Right lobe of liver (tissue), 6 donors: ENCODE measurements around the gene SMS. TPM values are rescaled to one million over a fixed set of nuclear protein-coding genes. Genes with fewer than 3 reads are reported as not detected.
A peak's percentile ranks its signal among the peaks of the same experiment; 100 is the strongest.

Experiments used
- ATAC-seq, 4 donors: fragments of 200-7000 bp; cut with Tn5 transposase; one replicate each; pipeline ENCODE4 v1.9.1; 2020; ENCODE audit warnings: mild to moderate bottlenecking in 4 of 4, moderate library complexity in 4 of 4
- DNase-seq, 3 donors: peaks; one replicate each; pipeline ENCODE4 v3.0.0-alpha.2; 2020
- H3K27ac ChIP-seq, 3 donors: fragments of 200-600 bp; one replicate each; pipeline ENCODE4 v1.8.0; 2022
- H3K27me3 ChIP-seq, 2 donors: fragments of 200-600 bp; one replicate each; pipeline ENCODE4 v1.8.0; 2022
- H3K36me3 ChIP-seq, 4 donors: fragments of 200-600 bp; sonication (generic) in 1 of 4; one replicate each; pipeline versions ENCODE4 v1.5.1 to v1.8.0; 2017 to 2022; ENCODE audit warnings: control low read depth in 1 of 4
- H3K4me1 ChIP-seq, 4 donors: fragments of 200-600 bp; sonication (generic) in 1 of 4; one replicate each; pipeline versions ENCODE4 v1.5.1 to v1.8.0; 2017 to 2022; ENCODE audit warnings: control low read depth in 1 of 4
- H3K4me3 ChIP-seq, 3 donors: fragments of 200-600 bp; one replicate each; pipeline ENCODE4 v1.8.0; 2022
- H3K9me3 ChIP-seq, 4 donors: fragments of 200-600 bp; sonication (generic) in 1 of 4; one replicate each; pipeline versions ENCODE4 v1.5.1 to v1.8.0; 2017 to 2022; ENCODE audit warnings: control low read depth in 1 of 4
- CTCF ChIP-seq, 4 donors: fragments of 200-600 bp in 3 of 4; fragments of 450-650 bp in 1 of 4; IDR thresholded peaks; one replicate each; pipeline versions ENCODE4 v1.5.1 to v1.8.0; 2016 to 2022; ENCODE audit warnings: antibody characterized with exemption in 4 of 4, mild to moderate bottlenecking in 2 of 4
- POLR2A ChIP-seq: fragments of 450-650 bp; IDR thresholded peaks from one replicate; pipeline ENCODE4 v1.6.1; 2017; ENCODE audit warnings: antibody characterized with exemption, mild to moderate bottlenecking
- WGBS: methylation state at CpG from one replicate; pipeline ENCODE4 v1.1.6; 2018; ENCODE audit warnings: low coverage, low lambda C conversion rate; ENCODE audit not compliant: insufficient coverage; ENCODE audit errors: missing lambda C conversion rate; 5-methylcytosine and 5-hydroxymethylcytosine counted together
- intact Hi-C, 2 donors: fragments of 100-400 bp; cut with DNase I; formaldehyde crosslinking; loops; one replicate each; pipeline versions ENCODE4 v1.11.2 to v1.14.1; 2022
- long read RNA-seq: library from polyadenylated mRNA; unstranded; transcript quantifications from one replicate; pipeline ENCODE4 v2.0.0, GENCODE V29; 2019
- total RNA-seq, 6 experiments: library from RNA; depleted of rRNA in 2 of 6; stranded (reverse); fragments of >200 nt in 2 of 6; fragmentation: NEBNext Ultra II Directional in 3 of 6; extraction: Animal tissue kit (Norgen Biotek cat#: 25700) in 3 of 6; gene quantifications; one replicate each; pipeline versions ENCODE4 v1.1.0 to v1.2.4, GENCODE V29; 2016 to 2023
- donor health status: DM: no; HTN: yes; CAD: no.
- donor health status: DM: no; HTN: no; CAD: no.
- donor health status: DM: no; HTN: no; CAD: no.
- donor health status: DM: no; HTN: yes; CAD: no.
- donor health status: DM: no; HTN: yes; CAD: no.

The SMS gene
- 10 to 100 TPM; 14.6 to 27.1 (median 21.9) TPM for total RNA-seq
- long read RNA-seq, transcript SMS-202 (11 exons, 1,837 nt): major isoform, 17 of 22 reads
- long read RNA-seq, partial matches to known transcripts: 4 of 22 reads
- long read RNA-seq, other reads (novel, unspliced or antisense): 1 of 22 reads

- Histone ChIP-seq H3K27me3 (no peaks in the 10 kb centered on the region), H3K4me1 (no peaks in the 10 kb centered on the region), H3K9me3 (no peaks in the 10 kb centered on the region), H3K27ac (peak within 1 kb of the TSS in 2 of 3 donors; percentile 49 to 57), H3K4me3 (peak within 1 kb of the TSS; percentile 40 to 65 (median 52)), H3K36me3 (no peaks in the 10 kb centered on the region)
- WGBS: 0% methylated on average over 1 of the region's 46 CpGs
- DNase-seq (peak; percentile 77 to 83 (median 81)), ATAC-seq (peak; percentile 94 to 97 (median 96))
- peak; percentile 75 for TF ChIP-seq POLR2A
- TF ChIP-seq CTCF (IDR thresholded peaks at IDR 0.05): no peak
- intact Hi-C loops: no loop called here
Measured at GRCh38 chrX:21940356-21940829, at the start of gene SMS. Gene SMS, plus strand, starts transcription at chrX:21940709. Its CDS starts 116 bp downstream, at chrX:21940825.

GRCh38 chrX:21905313-21905712 lies 35.2 kb upstream of the SMS start:
- H3K27me3 ChIP-seq: peaks cover 0 to 3% of the 10 kb centered on the region in 2 donors
- H3K36me3 ChIP-seq: no peaks in the 10 kb centered on the region
- H3K4me3 ChIP-seq: no peak overlapping the region
- H3K27ac ChIP-seq: no peak overlapping the region
- no peak for DNase-seq
- intact Hi-C loops: no loop called here
- WGBS: 48% methylated on average over 2 of the region's 2 CpGs
- no peak for ATAC-seq
- no peak for TF ChIP-seq POLR2A
- TF ChIP-seq CTCF (IDR thresholded peaks at IDR 0.05): no peak
- no peaks in the 10 kb centered on the region for H3K9me3 ChIP-seq
- no peaks in the 10 kb centered on the region for H3K4me1 ChIP-seq

- ATAC-seq: no peak
- WGBS: 57% methylated on average over 3 of the region's 3 CpGs
Measured at GRCh38 chrX:21905953-21906352, 34.6 kb upstream of the SMS start.

GRCh38 chrX:21907260-21907659 lies 33.2 kb upstream of the SMS start:
- DNase-seq: no peak
- no peak for ATAC-seq

More at GRCh38 chrX:21905953-21906352, 34.6 kb upstream of the SMS start:
- TF ChIP-seq CTCF (IDR thresholded peaks at IDR 0.05) (no peak), POLR2A (no peak)
- DNase-seq: no peak
- Histone ChIP-seq H3K4me1 (no peaks in the 10 kb centered on the region), H3K4me3 (no peak overlapping the region), H3K27me3 (peaks cover 0 to 3% of the 10 kb centered on the region in 2 donors), H3K9me3 (no peaks in the 10 kb centered on the region), H3K27ac (no peak overlapping the region), H3K36me3 (no peaks in the 10 kb centered on the region)
- intact Hi-C loops: no loop called here

More at GRCh38 chrX:21907260-21907659, 33.2 kb upstream of the SMS start:
- Histone ChIP-seq H3K4me3 (no peak overlapping the region), H3K9me3 (no peaks in the 10 kb centered on the region), H3K36me3 (no peaks in the 10 kb centered on the region), H3K27me3 (peaks cover 0 to 3% of the 10 kb centered on the region in 2 donors), H3K27ac (no peak overlapping the region), H3K4me1 (no peaks in the 10 kb centered on the region)
- no peak for TF ChIP-seq POLR2A
- TF ChIP-seq CTCF (IDR thresholded peaks at IDR 0.05): no peak
- intact Hi-C loops: no loop called here
- WGBS: 31% methylated on average over 1 of the region's 1 CpG
